C4-2B (cell line): ENCODE results near the gene TWF2.

ENCODE experiments used
- ZFX ChIP-seq: fragments of 450-650 bp; IDR thresholded peaks from 2 replicates; pipeline ENCODE4 v1.6.1; 2017
- TF ChIP-seq, protein P1 (sequence below): fragments of 450-650 bp; conservative IDR thresholded peaks from 2 replicates; pipeline ENCODE4 v1.5.1; 2017; ENCODE audit warnings: mild to moderate bottlenecking

- TF ChIP-seq, protein P1, sequence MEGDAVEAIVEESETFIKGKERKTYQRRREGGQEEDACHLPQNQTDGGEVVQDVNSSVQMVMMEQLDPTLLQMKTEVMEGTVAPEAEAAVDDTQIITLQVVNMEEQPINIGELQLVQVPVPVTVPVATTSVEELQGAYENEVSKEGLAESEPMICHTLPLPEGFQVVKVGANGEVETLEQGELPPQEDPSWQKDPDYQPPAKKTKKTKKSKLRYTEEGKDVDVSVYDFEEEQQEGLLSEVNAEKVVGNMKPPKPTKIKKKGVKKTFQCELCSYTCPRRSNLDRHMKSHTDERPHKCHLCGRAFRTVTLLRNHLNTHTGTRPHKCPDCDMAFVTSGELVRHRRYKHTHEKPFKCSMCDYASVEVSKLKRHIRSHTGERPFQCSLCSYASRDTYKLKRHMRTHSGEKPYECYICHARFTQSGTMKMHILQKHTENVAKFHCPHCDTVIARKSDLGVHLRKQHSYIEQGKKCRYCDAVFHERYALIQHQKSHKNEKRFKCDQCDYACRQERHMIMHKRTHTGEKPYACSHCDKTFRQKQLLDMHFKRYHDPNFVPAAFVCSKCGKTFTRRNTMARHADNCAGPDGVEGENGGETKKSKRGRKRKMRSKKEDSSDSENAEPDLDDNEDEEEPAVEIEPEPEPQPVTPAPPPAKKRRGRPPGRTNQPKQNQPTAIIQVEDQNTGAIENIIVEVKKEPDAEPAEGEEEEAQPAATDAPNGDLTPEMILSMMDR = no peak
- TF ChIP-seq ZFX = no peak
Observed at GRCh38 chr3:52243791-52244628, 5.1 kb upstream of the TWF2 start.
